ENCODE results near the gene LTB.

GRCh38 chr6:31531162-31531561, 51.1 kb downstream of the LTB start:
- no peak for TF ChIP-seq EZH2 (IDR thresholded peaks at IDR 0.05; ENCODE audit: borderline replicate concordance)
- no peak for TF ChIP-seq CTCF (IDR thresholded peaks at IDR 0.05; ENCODE audit: poor library complexity)

Measured in hepatocyte (in vitro differentiated cells).